Liver (tissue), 9 donors: Measurements from ENCODE around the gene SLC20A1. TPM values are rescaled to one million over a fixed set of nuclear protein-coding genes. Genes with fewer than 3 reads are reported as not detected.

Experiments used
- DNase-seq: peaks from one replicate; pipeline ENCODE4 v3.0.0-alpha.2; 2017; ENCODE audit warnings: low spot score
- H3K27ac ChIP-seq, 2 donors: one replicate each; pipeline ENCODE4 v1.7.0; 2013; ENCODE audit warnings: inconsistent platforms in 2 of 2, low read length in 2 of 2, control low read depth in 1 of 2, low read depth in 1 of 2, mild to moderate bottlenecking in 1 of 2
- H3K27me3 ChIP-seq, 4 donors: one replicate each; pipeline versions ENCODE4 v1.6.1 to v1.7.0; 2013; ENCODE audit warnings: low read length in 3 of 4, inconsistent platforms in 1 of 4, mild to moderate bottlenecking in 1 of 4, moderate library complexity in 1 of 4; ENCODE audit not compliant: control insufficient read depth in 4 of 4, insufficient read depth in 4 of 4
- H3K36me3 ChIP-seq, 4 donors: one replicate each; pipeline versions ENCODE4 v1.6.1 to v1.7.0; 2013; ENCODE audit warnings: low read length in 3 of 4, mild to moderate bottlenecking in 3 of 4, low read depth in 1 of 4, moderate library complexity in 1 of 4; ENCODE audit not compliant: control insufficient read depth in 4 of 4, insufficient read depth in 3 of 4
- H3K4me1 ChIP-seq, 4 donors: one replicate each; pipeline versions ENCODE4 v1.6.1 to v1.7.0; 2013; ENCODE audit warnings: low read length in 3 of 4, mild to moderate bottlenecking in 3 of 4, moderate library complexity in 1 of 4; ENCODE audit not compliant: control insufficient read depth in 4 of 4, insufficient read depth in 4 of 4
- H3K4me3 ChIP-seq, 3 donors: one replicate each; pipeline versions ENCODE4 v1.6.1 to v1.7.0; 2013; ENCODE audit warnings: low read length in 3 of 3, control low read depth in 1 of 3, low read depth in 1 of 3, mild to moderate bottlenecking in 1 of 3
- H3K9ac ChIP-seq, 2 donors: one replicate each; pipeline ENCODE4 v1.7.0; 2013; ENCODE audit warnings: low read length in 2 of 2, mild to moderate bottlenecking in 2 of 2, moderate library complexity in 2 of 2, control low read depth in 1 of 2, low read depth in 1 of 2
- H3K9me3 ChIP-seq, 4 donors: one replicate each; pipeline versions ENCODE4 v1.6.1 to v1.7.0; 2013; ENCODE audit warnings: low read length in 3 of 4; ENCODE audit not compliant: control insufficient read depth in 4 of 4
- ATF3 ChIP-seq: IDR thresholded peaks from 2 replicates; pipeline ENCODE4 v1.6.1; 2016; ENCODE audit warnings: antibody characterized with exemption
- CTCF ChIP-seq: fragments of 150-350 bp; IDR thresholded peaks from 2 replicates; pipeline ENCODE4 v1.5.1; 2017; ENCODE audit warnings: improper control_type of control experiment, low read depth, low read length; ENCODE audit not compliant: missing input control
- EGR1 ChIP-seq, 2 donors: IDR thresholded peaks; 2 replicates each; pipeline ENCODE4 v1.6.1; 2016 to 2018; ENCODE audit warnings: antibody characterized with exemption in 2 of 2, low read depth in 2 of 2
- GABPA ChIP-seq, 2 donors: IDR thresholded peaks in 1 of 2; conservative IDR thresholded peaks in 1 of 2; 2 replicates each; pipeline ENCODE4 v1.6.1; 2016; ENCODE audit warnings: antibody characterized with exemption in 2 of 2, mild to moderate bottlenecking in 1 of 2, moderate library complexity in 1 of 2
- HNF4G ChIP-seq: IDR thresholded peaks from 2 replicates; pipeline ENCODE4 v1.6.1; 2016; ENCODE audit warnings: antibody characterized with exemption
- JUND ChIP-seq, 2 donors: IDR thresholded peaks; 2 replicates each; pipeline ENCODE4 v1.6.1; 2016; ENCODE audit warnings: antibody characterized with exemption in 2 of 2
- NR2F2 ChIP-seq: IDR thresholded peaks from 2 replicates; pipeline ENCODE4 v1.6.1; 2016; ENCODE audit warnings: antibody characterized with exemption
- RAD21 ChIP-seq, 2 donors: IDR thresholded peaks; 2 replicates each; pipeline ENCODE4 v1.6.1; 2016; ENCODE audit warnings: antibody characterized with exemption in 2 of 2, mild to moderate bottlenecking in 2 of 2
- RXRA ChIP-seq, 2 donors: IDR thresholded peaks; 2 replicates each; pipeline ENCODE4 v1.6.1; 2017 to 2018; ENCODE audit warnings: antibody characterized with exemption in 2 of 2, mild to moderate bottlenecking in 1 of 2
- SP1 ChIP-seq: IDR thresholded peaks from 2 replicates; pipeline ENCODE4 v1.6.1; 2018; ENCODE audit warnings: antibody characterized with exemption, mild to moderate bottlenecking
- TAF1 ChIP-seq: conservative IDR thresholded peaks from 2 replicates; pipeline ENCODE4 v1.6.1; 2016; ENCODE audit warnings: antibody characterized with exemption, mild to moderate bottlenecking
- YY1 ChIP-seq: IDR thresholded peaks from 2 replicates; pipeline ENCODE4 v1.6.1; 2016; ENCODE audit warnings: antibody characterized with exemption, mild to moderate bottlenecking
- ZBTB33 ChIP-seq: IDR thresholded peaks from 2 replicates; pipeline ENCODE4 v1.6.1; 2016; ENCODE audit warnings: antibody characterized with exemption
- WGBS: extraction: QIAGEN DNeasy Blood & Tissue Kit; methylation state at CpG from one replicate; pipeline ENCODE4 v1.1.7; 2013; 5-methylcytosine and 5-hydroxymethylcytosine counted together
- polyA plus RNA-seq, 2 donors: library from polyadenylated mRNA; stranded (reverse) in 1 of 2; unstranded in 1 of 2; fragments of 200-250 nt in 1 of 2; fragments of >200 nt in 1 of 2; fragmentation: Nextera tagmentation in 1 of 2; extraction: Ambion mirVana in 1 of 2; gene quantifications; one replicate each; pipeline versions ENCODE4 v1.2.1 to v1.2.3, GENCODE V29; 2013 to 2015
- total RNA-seq, 2 donors: library from RNA; depleted of rRNA; stranded (reverse); fragments of >200 nt; gene quantifications; one replicate each; pipeline ENCODE4 v1.2.3, GENCODE V29; 2014
- donor health status: healthy.
- donor health status: healthy.
- donor health status: healthy.
- donor health status: healthy.
- donor health status: healthy.

The SLC20A1 gene
- total and polyA plus RNA-seq, 4 donors: 15.3 to 56.9 (median 20.0) TPM

GRCh38 chr2:112673008-112673407 lies 27.3 kb downstream of the SLC20A1 start:
- no peaks in the 10 kb centered on the region for H3K36me3 ChIP-seq
- no peaks in the 10 kb centered on the region for H3K9me3 ChIP-seq
- WGBS: 97% methylated on average over 1 of the region's 1 CpG
- DNase-seq: no peak
- no peak overlapping the region for H3K9ac ChIP-seq
- H3K4me1 ChIP-seq: peaks cover 4 to 20% (median 11%) of the 10 kb centered on the region in 4 donors
- no peak overlapping the region for H3K27ac ChIP-seq
- no peaks in the 10 kb centered on the region for H3K27me3 ChIP-seq
- TF ChIP-seq ZBTB33 (no peak), EGR1 (IDR thresholded peaks at IDR 0.05; ENCODE audit: low read depth in 2 of 2) (no peak), TAF1 (no peak), ATF3 (no peak), JUND (IDR thresholded peaks at IDR 0.05) (no peak), GABPA (IDR thresholded peaks at IDR 0.05 in 1 of 2, conservative IDR thresholded peaks at IDR 0.05 in 1 of 2) (no peak), NR2F2 (no peak), YY1 (no peak), CTCF (no peak), RXRA (IDR thresholded peaks at IDR 0.05) (no peak)
- H3K4me3 ChIP-seq: no peak overlapping the region

- Histone ChIP-seq H3K27me3 (no peaks in the 10 kb centered on the region), H3K9ac (no peak overlapping the region), H3K9me3 (no peaks in the 10 kb centered on the region), H3K4me3 (no peak overlapping the region), H3K36me3 (no peaks in the 10 kb centered on the region), H3K4me1 (peaks cover 4 to 20% (median 9%) of the 10 kb centered on the region in 4 donors), H3K27ac (peak overlapping the region in 1 of 2 donors; percentile 75)
- TF ChIP-seq NR2F2 (peak; percentile 54), ZBTB33 (no peak), GABPA (IDR thresholded peaks at IDR 0.05 in 1 of 2, conservative IDR thresholded peaks at IDR 0.05 in 1 of 2) (peak in 1 of 2 donors; percentile 8), HNF4G (no peak), RAD21 (IDR thresholded peaks at IDR 0.05) (peak in 1 of 2 donors; percentile 13), SP1 (peak; percentile 15)
- DNase-seq: no peak
- 63% methylated on average over 12 of the region's 12 CpGs for WGBS
Observed at GRCh38 chr2:112674229-112674628, 28.5 kb downstream of the SLC20A1 start.
